ENCODE results near the gene OXLD1.
"Not testable (repeated sequence)": the region's sequence is repeated elsewhere in the genome, so short reads cannot be mapped to it uniquely, and the experiment has no call there.

Gene OXLD1

GRCh38 chr17:81682565-81683207, 16.3 kb upstream of the OXLD1 start:
- no peak for DNase-seq (ENCODE audit: extremely low spot score)
- TF ChIP-seq ZNF384 (IDR thresholded peaks at IDR 0.05) (no peak), TARDBP (IDR thresholded peaks at IDR 0.05) (no peak), CTBP1 (IDR thresholded peaks at IDR 0.05; ENCODE audit: borderline replicate concordance) (no peak), SUZ12 (IDR thresholded peaks at IDR 0.05) (no peak), L3MBTL2 (conservative IDR thresholded peaks at IDR 0.05) (no peak)
- CTCF ChIA-PET, result interaction anchor here (1.7 kb wide), 1 partner anchor 20 kb away, joined by 5 read pairs; the partner anchor contains the start of gene MRPL12
- POLR2A ChIA-PET, result interaction anchor here (1.2 to 6.2 kb wide), 12 partner anchors 9 to 387 kb away, joined by 3 to 120 read pairs (median 10); partner anchors contain the start of genes CCDC137, CENPX, LRRC45 and MRPL12

DNA sequence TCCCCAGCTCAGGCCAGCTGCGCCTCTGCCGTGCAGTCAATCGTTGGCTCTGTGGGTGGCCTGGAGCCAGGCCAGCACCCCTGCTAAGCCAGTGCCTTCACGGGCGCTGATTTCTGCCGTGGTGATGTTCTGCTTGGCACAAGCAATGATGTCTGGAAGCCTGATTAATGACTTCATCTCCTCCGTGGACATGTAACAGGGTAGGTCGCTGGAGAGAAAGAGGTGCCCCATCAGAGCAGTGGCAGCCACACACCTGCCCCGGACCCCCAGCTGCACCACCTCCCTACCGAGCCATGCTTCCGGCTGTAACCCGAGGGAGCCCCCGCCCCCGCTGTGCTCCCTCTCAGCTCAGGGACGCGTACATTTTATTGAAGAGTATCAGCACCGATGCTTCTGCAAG, 15.3 kb upstream of the OXLD1 start:
- no peak for TF ChIP-seq L3MBTL2 (conservative IDR thresholded peaks at IDR 0.05)
- TF ChIP-seq, protein P1, sequence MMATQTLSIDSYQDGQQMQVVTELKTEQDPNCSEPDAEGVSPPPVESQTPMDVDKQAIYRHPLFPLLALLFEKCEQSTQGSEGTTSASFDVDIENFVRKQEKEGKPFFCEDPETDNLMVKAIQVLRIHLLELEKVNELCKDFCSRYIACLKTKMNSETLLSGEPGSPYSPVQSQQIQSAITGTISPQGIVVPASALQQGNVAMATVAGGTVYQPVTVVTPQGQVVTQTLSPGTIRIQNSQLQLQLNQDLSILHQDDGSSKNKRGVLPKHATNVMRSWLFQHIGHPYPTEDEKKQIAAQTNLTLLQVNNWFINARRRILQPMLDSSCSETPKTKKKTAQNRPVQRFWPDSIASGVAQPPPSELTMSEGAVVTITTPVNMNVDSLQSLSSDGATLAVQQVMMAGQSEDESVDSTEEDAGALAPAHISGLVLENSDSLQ (IDR thresholded peaks at IDR 0.05), result no peak
- no peak for TF ChIP-seq FOXM1 (IDR thresholded peaks at IDR 0.05; ENCODE audit: borderline replicate concordance)
- TF ChIP-seq NFRKB (IDR thresholded peaks at IDR 0.05), result no peak
- TF ChIP-seq ZNF384 (IDR thresholded peaks at IDR 0.05), result no peak
- no peak for TF ChIP-seq FOXK2 (IDR thresholded peaks at IDR 0.05)
- TF ChIP-seq BHLHE40 (IDR thresholded peaks at IDR 0.05; ENCODE audit: borderline replicate concordance), result no peak
- TF ChIP-seq SP1 (IDR thresholded peaks at IDR 0.05), result no peak
- no peak for TF ChIP-seq ARNT (IDR thresholded peaks at IDR 0.05)
- no peak for TF ChIP-seq LEF1 (IDR thresholded peaks at IDR 0.05; ENCODE audit: borderline replicate concordance)
- TF ChIP-seq CTBP1 (IDR thresholded peaks at IDR 0.05; ENCODE audit: borderline replicate concordance), result no peak
- no peak for TF ChIP-seq TARDBP (IDR thresholded peaks at IDR 0.05)
- TF ChIP-seq SUZ12 (IDR thresholded peaks at IDR 0.05), result no peak
- TF ChIP-seq ELF4 (IDR thresholded peaks at IDR 0.05), result no peak
- TF ChIP-seq HDGF (IDR thresholded peaks at IDR 0.05; ENCODE audit: borderline replicate concordance), result no peak
- no peak for TF ChIP-seq FOXA1 (IDR thresholded peaks at IDR 0.05)
- POLR2A ChIA-PET, result interaction anchor here (2.6 to 6.2 kb wide), 4 partner anchors 8 to 21 kb away, joined by 19 to 120 read pairs (median 26); partner anchors contain the start of genes CCDC137, MRPL12 and OXLD1
- CTCF ChIA-PET, result no interaction called here
- no peak for DNase-seq (ENCODE audit: extremely low spot score)

GRCh38 chr17:81680150-81680549, 13.7 kb upstream of the OXLD1 start:
- CTCF ChIA-PET, result no interaction called here
- TF ChIP-seq SP1 (IDR thresholded peaks at IDR 0.05) (no peak), NFRKB (IDR thresholded peaks at IDR 0.05) (no peak), LEF1 (IDR thresholded peaks at IDR 0.05; ENCODE audit: borderline replicate concordance) (no peak), FOXA1 (IDR thresholded peaks at IDR 0.05) (no peak), ELF4 (IDR thresholded peaks at IDR 0.05) (no peak), ARNT (IDR thresholded peaks at IDR 0.05) (no peak), CTBP1 (IDR thresholded peaks at IDR 0.05; ENCODE audit: borderline replicate concordance) (no peak), ZNF384 (IDR thresholded peaks at IDR 0.05) (no peak), FOXK2 (IDR thresholded peaks at IDR 0.05) (no peak), FOXM1 (IDR thresholded peaks at IDR 0.05; ENCODE audit: borderline replicate concordance) (no peak), SUZ12 (IDR thresholded peaks at IDR 0.05) (no peak), L3MBTL2 (conservative IDR thresholded peaks at IDR 0.05) (no peak)
- TF ChIP-seq, protein P1 (IDR thresholded peaks at IDR 0.05), result no peak
- POLR2A ChIA-PET, result interaction anchor here (1.5 kb wide), 2 partner anchors 14 to 23 kb away, joined by 4 to 10 read pairs; partner anchors contain the start of genes CCDC137, MRPL12 and OXLD1
- no peak for DNase-seq (ENCODE audit: extremely low spot score)

GRCh38 chr17:81676906-81677305, 10.5 kb upstream of the OXLD1 start:
- TF ChIP-seq SUZ12 (IDR thresholded peaks at IDR 0.05) (no peak), FOXM1 (IDR thresholded peaks at IDR 0.05; ENCODE audit: borderline replicate concordance) (no peak), BHLHE40 (IDR thresholded peaks at IDR 0.05; ENCODE audit: borderline replicate concordance) (no peak), LEF1 (IDR thresholded peaks at IDR 0.05; ENCODE audit: borderline replicate concordance) (no peak), ZNF384 (IDR thresholded peaks at IDR 0.05) (no peak), FOXA1 (IDR thresholded peaks at IDR 0.05) (no peak), ELF4 (IDR thresholded peaks at IDR 0.05) (no peak), NFRKB (IDR thresholded peaks at IDR 0.05) (no peak), L3MBTL2 (conservative IDR thresholded peaks at IDR 0.05) (no peak)
- TF ChIP-seq, protein P1 (IDR thresholded peaks at IDR 0.05), result no peak
- POLR2A ChIA-PET, result interaction anchor here (0.8 to 2.0 kb wide), 4 partner anchors 10 to 24 kb away, joined by 3 to 21 read pairs (median 4); partner anchors contain the start of genes CCDC137 and OXLD1
- no peak for DNase-seq (ENCODE audit: extremely low spot score)
- CTCF ChIA-PET, result no interaction called here

DNA sequence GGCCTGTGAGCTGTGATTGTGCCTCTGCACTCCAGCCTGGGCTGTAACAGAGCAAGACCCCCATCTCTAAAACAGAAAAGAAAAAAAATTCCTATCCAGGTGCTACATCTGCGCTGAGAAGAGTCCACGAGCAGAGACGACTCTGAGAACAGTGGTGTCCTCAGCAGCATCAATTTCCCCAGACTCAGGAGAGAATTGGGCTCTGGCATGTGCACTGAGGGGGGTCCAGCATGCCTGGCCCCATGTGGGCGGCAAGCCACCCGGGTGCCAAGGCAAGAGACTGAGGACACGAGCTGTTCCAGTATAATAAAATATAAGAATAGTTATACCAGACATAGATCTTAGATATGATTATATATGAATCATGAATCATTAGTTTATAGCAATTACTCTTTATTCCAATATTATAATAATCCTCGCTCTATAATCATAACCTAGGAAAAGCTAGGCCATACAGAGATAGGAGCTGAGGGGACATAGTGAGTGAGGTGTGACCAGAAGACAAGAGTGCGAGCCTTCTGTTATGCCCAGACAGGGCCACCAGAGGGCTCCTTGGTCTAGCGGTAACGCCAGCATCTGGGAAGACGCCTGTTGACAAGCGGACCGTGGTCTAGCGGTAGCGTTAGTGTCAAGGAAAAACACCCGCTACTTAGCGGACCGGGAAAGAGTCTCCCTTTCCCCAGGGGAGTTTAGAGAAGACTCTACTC, 9.3 kb upstream of the OXLD1 start:
- ChIA-PET POLR2A (interaction anchor here (1.2 to 4.3 kb wide), 6 partner anchors 8 to 191 kb away, joined by 3 to 27 read pairs (median 10); partner anchors contain the start of genes ARL16, CCDC137, HGS and MRPL12), CTCF (interaction anchor here (0.6 to 1.4 kb wide), 7 partner anchors 14 to 190 kb away, joined by 3 to 7 read pairs (median 4); no protein-coding TSS in a partner anchor)
- not testable (repeated sequence) for DNase-seq (ENCODE audit: extremely low spot score)

Measured in HEK293T (cell line).